K562 (cell line): Measurements from ENCODE around the gene CAMK2B.

Experiments
- HDAC2 ChIP-seq: fragments of 450-650 bp; IDR thresholded peaks from 2 replicates; pipeline ENCODE4 v1.6.1; 2016; ENCODE audit warnings: mild to moderate bottlenecking
- MED1 ChIP-seq: sonication (generic); formaldehyde crosslinking; IDR thresholded peaks from 2 replicates; pipeline ENCODE4 v1.8.1; 2023; ENCODE audit warnings: missing genetic modification reagents, borderline replicate concordance
- PCBP2 ChIP-seq: fragments of 200-400 bp; formaldehyde crosslinking; IDR thresholded peaks from 2 replicates; pipeline ENCODE4 v1.6.1; 2018; ENCODE audit warnings: low read length, low read depth, mild to moderate bottlenecking, moderate library complexity; ENCODE audit not compliant: poor library complexity, severe bottlenecking
- POLR2A ChIP-seq: fragments of 450-650 bp; conservative IDR thresholded peaks from 2 replicates; pipeline ENCODE4 v1.6.1; 2016
- POLR2AphosphoS5 ChIP-seq: IDR thresholded peaks from 2 replicates; pipeline ENCODE4 v1.6.1; 2011; ENCODE audit warnings: mild to moderate bottlenecking, low read depth, low read length, moderate library complexity; ENCODE audit not compliant: control insufficient read depth, insufficient read depth
- RAD21 ChIP-seq, 2 experiments: fragments of 250-450 bp in 1 of 2; fragments of 450-650 bp in 1 of 2; sonication (Bioruptor Pico) in 1 of 2; formaldehyde crosslinking in 1 of 2; IDR thresholded peaks in 1 of 2; conservative IDR thresholded peaks in 1 of 2; 2 replicates each; pipeline versions ENCODE4 v1.4.0 to v1.8.0; 2020 to 2022; ENCODE audit warnings: mild to moderate bottlenecking in 2 of 2, moderate library complexity in 1 of 2
- ZEB2 ChIP-seq: fragments of 450-650 bp; IDR thresholded peaks from 2 replicates; pipeline ENCODE4 v1.6.1; 2016
- ZNF212 ChIP-seq: fragments of 450-650 bp; formaldehyde crosslinking; IDR thresholded peaks from 2 replicates; pipeline ENCODE4 v1.4.0; 2020; ENCODE audit warnings: mild to moderate bottlenecking
- ZNF76 ChIP-seq: fragments of 250-450 bp; sonication (Bioruptor Pico); IDR thresholded peaks from 2 replicates; pipeline ENCODE4 v1.4.0; 2020; ENCODE audit warnings: mild to moderate bottlenecking, moderate library complexity, borderline replicate concordance
- TF ChIP-seq, protein P1 (sequence below): sonication (generic); formaldehyde crosslinking; IDR thresholded peaks from 2 replicates; pipeline ENCODE4 v1.8.0; 2022; ENCODE audit warnings: mild to moderate bottlenecking, missing genetic modification reagents, borderline replicate concordance
- TF ChIP-seq, protein P2 (sequence below): fragments of 450-650 bp; IDR thresholded peaks from 2 replicates; pipeline ENCODE4 v1.6.1; 2016; ENCODE audit warnings: missing biosample characterization, missing genetic modification characterization
- TF ChIP-seq, protein P3 (sequence below), 3 experiments: IDR thresholded peaks in 2 of 3; conservative IDR thresholded peaks in 1 of 3; 2 replicates each; pipeline ENCODE4 v1.5.1; 2011 to 2012; ENCODE audit warnings: low read length in 3 of 3, mild to moderate bottlenecking in 3 of 3, control low read depth in 2 of 3, improper control_type of control experiment in 1 of 3, inconsistent platforms in 1 of 3, low read depth in 1 of 3, mixed read lengths in 1 of 3, moderate library complexity in 1 of 3; ENCODE audit not compliant: insufficient read depth in 2 of 3
- TF ChIP-seq, protein P4 (sequence below), 2 experiments: fragments of 450-650 bp; formaldehyde crosslinking in 1 of 2; IDR thresholded peaks; 2 replicates each; pipeline versions ENCODE4 v1.4.0 to v1.6.1; 2014 to 2020; ENCODE audit warnings: mild to moderate bottlenecking in 2 of 2, borderline replicate concordance in 1 of 2, low read depth in 1 of 2

DNA sequence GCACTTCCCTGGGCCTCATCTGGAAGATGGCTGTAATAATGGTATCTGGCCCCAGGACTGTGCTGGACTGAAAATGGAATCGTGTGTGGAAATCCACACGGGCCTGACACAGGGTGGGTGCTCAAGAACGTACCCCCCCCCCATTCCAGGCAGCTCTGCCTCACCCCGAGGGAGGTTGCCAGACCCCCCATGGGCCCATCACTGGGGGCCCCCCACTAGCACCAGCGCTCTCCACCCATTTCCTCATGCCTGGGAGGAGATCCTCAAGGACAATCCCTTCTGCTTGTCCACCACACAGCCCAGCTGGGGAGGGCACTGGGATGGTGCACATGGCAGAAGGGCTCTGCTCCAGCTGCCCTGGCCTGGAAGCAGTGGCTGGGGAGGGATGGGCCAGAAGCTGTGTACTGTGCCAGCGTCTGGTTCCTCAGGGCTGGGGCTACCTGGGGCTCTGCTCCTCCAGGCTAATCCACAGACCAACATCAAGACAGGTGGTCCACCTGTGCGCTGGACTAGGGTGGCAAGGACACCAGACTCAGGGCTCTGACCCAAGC, 55.4 kb downstream of the CAMK2B start:
- TF ChIP-seq, protein P1, sequence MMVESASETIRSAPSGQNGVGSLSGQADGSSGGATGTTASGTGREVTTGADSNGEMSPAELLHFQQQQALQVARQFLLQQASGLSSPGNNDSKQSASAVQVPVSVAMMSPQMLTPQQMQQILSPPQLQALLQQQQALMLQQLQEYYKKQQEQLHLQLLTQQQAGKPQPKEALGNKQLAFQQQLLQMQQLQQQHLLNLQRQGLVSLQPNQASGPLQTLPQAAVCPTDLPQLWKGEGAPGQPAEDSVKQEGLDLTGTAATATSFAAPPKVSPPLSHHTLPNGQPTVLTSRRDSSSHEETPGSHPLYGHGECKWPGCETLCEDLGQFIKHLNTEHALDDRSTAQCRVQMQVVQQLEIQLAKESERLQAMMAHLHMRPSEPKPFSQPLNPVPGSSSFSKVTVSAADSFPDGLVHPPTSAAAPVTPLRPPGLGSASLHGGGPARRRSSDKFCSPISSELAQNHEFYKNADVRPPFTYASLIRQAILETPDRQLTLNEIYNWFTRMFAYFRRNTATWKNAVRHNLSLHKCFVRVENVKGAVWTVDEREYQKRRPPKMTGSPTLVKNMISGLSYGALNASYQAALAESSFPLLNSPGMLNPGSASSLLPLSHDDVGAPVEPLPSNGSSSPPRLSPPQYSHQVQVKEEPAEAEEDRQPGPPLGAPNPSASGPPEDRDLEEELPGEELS (CRISPR knock-in tag) = no peak
- TF ChIP-seq, protein P2, sequence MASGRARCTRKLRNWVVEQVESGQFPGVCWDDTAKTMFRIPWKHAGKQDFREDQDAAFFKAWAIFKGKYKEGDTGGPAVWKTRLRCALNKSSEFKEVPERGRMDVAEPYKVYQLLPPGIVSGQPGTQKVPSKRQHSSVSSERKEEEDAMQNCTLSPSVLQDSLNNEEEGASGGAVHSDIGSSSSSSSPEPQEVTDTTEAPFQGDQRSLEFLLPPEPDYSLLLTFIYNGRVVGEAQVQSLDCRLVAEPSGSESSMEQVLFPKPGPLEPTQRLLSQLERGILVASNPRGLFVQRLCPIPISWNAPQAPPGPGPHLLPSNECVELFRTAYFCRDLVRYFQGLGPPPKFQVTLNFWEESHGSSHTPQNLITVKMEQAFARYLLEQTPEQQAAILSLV = no peak
- TF ChIP-seq ZNF76 (CRISPR knock-in tag) (no peak), POLR2A (no peak), MED1 (CRISPR knock-in tag) (no peak), POLR2AphosphoS5 (no peak), HDAC2 (no peak), ZEB2 (no peak), ZNF212 (CRISPR knock-in tag) (no peak), RAD21 (CRISPR knock-in tag; conservative IDR thresholded peaks at IDR 0.05 in 1 of 2, IDR thresholded peaks at IDR 0.05 in 1 of 2) (no peak), PCBP2 (no peak)
- TF ChIP-seq, protein P3, sequence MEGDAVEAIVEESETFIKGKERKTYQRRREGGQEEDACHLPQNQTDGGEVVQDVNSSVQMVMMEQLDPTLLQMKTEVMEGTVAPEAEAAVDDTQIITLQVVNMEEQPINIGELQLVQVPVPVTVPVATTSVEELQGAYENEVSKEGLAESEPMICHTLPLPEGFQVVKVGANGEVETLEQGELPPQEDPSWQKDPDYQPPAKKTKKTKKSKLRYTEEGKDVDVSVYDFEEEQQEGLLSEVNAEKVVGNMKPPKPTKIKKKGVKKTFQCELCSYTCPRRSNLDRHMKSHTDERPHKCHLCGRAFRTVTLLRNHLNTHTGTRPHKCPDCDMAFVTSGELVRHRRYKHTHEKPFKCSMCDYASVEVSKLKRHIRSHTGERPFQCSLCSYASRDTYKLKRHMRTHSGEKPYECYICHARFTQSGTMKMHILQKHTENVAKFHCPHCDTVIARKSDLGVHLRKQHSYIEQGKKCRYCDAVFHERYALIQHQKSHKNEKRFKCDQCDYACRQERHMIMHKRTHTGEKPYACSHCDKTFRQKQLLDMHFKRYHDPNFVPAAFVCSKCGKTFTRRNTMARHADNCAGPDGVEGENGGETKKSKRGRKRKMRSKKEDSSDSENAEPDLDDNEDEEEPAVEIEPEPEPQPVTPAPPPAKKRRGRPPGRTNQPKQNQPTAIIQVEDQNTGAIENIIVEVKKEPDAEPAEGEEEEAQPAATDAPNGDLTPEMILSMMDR (IDR thresholded peaks at IDR 0.05 in 2 of 3, conservative IDR thresholded peaks at IDR 0.05 in 1 of 3; ENCODE audit: insufficient read depth in 2 of 3, low read depth in 1 of 3, low read length in 3 of 3) = no peak
- TF ChIP-seq, protein P4, sequence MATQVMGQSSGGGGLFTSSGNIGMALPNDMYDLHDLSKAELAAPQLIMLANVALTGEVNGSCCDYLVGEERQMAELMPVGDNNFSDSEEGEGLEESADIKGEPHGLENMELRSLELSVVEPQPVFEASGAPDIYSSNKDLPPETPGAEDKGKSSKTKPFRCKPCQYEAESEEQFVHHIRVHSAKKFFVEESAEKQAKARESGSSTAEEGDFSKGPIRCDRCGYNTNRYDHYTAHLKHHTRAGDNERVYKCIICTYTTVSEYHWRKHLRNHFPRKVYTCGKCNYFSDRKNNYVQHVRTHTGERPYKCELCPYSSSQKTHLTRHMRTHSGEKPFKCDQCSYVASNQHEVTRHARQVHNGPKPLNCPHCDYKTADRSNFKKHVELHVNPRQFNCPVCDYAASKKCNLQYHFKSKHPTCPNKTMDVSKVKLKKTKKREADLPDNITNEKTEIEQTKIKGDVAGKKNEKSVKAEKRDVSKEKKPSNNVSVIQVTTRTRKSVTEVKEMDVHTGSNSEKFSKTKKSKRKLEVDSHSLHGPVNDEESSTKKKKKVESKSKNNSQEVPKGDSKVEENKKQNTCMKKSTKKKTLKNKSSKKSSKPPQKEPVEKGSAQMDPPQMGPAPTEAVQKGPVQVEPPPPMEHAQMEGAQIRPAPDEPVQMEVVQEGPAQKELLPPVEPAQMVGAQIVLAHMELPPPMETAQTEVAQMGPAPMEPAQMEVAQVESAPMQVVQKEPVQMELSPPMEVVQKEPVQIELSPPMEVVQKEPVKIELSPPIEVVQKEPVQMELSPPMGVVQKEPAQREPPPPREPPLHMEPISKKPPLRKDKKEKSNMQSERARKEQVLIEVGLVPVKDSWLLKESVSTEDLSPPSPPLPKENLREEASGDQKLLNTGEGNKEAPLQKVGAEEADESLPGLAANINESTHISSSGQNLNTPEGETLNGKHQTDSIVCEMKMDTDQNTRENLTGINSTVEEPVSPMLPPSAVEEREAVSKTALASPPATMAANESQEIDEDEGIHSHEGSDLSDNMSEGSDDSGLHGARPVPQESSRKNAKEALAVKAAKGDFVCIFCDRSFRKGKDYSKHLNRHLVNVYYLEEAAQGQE (IDR thresholded peaks at IDR 0.05; ENCODE audit: borderline replicate concordance) = no peak
- TF ChIP-seq, protein P4 (CRISPR knock-in tag; IDR thresholded peaks at IDR 0.05; ENCODE audit: low read depth) = no peak
